SK-N-SH (cell line): ENCODE results near the gene FNDC3B.

Experiments
- CHD2 ChIP-seq: fragments of 150-350 bp; IDR thresholded peaks from 2 replicates; pipeline ENCODE4 v1.6.1; 2018; ENCODE audit warnings: low read length; ENCODE audit not compliant: partially characterized antibody
- EP300 ChIP-seq, 2 experiments: IDR thresholded peaks; 2 replicates each; pipeline versions ENCODE4 v1.4.0 to v1.6.1; 2012; ENCODE audit warnings: borderline replicate concordance in 1 of 2, low read depth in 1 of 2, low read length in 1 of 2
- RAD21 ChIP-seq: IDR thresholded peaks from 2 replicates; pipeline ENCODE4 v1.6.1; 2012; ENCODE audit warnings: mild to moderate bottlenecking, low read length
- TAF1 ChIP-seq: IDR thresholded peaks from 2 replicates; pipeline ENCODE4 v1.6.1; 2012; ENCODE audit warnings: low read depth, mild to moderate bottlenecking, low read length, moderate library complexity, borderline replicate concordance
- TEAD4 ChIP-seq: IDR thresholded peaks from 2 replicates; pipeline ENCODE4 v1.4.0; 2012; ENCODE audit warnings: mild to moderate bottlenecking, borderline replicate concordance; ENCODE audit not compliant: insufficient read depth
- TF ChIP-seq, protein P1 (sequence below): IDR thresholded peaks from 2 replicates; pipeline ENCODE4 v1.4.0; 2012; ENCODE audit warnings: low read depth
- TF ChIP-seq, protein P2 (sequence below): fragments of 200-600 bp; sonication (generic); IDR thresholded peaks from 2 replicates; pipeline ENCODE4 v1.6.1; 2017; ENCODE audit warnings: antibody characterized with exemption, mild to moderate bottlenecking, moderate library complexity

DNA sequence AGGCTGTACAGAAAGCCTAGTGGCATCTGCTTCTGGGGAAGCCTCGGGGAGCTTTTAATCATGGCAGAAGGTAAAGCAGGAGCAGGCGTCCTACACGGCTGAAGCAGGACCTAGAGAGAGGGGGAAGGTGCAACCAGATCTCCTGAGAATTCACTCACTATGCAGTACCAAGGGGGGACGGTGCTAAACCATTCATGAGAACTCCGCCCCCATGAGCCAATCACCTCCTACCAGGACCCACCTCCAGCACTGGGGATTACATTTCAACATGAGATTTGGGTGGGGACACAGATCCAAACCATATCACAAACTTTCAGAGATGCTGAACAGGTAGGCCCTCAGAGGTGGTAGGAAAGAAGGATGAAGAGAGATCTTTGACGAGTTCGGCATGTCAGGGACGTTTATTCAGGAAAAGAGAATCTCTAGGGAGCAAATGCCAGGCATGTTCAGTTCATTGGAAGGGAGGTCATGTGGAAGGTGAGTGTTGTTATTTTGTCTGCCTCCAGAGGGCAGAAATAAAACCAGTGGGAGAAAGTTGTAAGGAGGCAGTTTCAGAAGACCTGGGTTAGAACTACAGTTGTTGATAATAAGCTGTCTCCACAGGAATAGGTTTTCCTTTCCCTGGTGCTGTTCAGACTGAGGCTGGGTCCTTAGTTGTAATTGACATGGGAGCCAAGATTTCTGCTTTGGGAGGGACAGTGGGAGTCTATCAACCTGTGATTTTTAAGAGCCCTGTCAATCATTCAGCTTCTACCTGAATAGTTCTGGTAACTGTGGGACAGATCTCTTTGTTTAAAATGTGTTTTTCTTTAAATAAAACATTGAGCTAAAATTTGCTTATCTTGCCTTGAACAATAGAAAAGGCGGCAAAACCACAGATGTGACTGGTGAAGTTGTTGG is 4.3 kb upstream of the FNDC3B start:
- TF ChIP-seq RAD21 (peak; percentile 56), TAF1 (no peak), EP300 (IDR thresholded peaks at IDR 0.05; ENCODE audit: borderline replicate concordance in 1 of 2, low read depth in 1 of 2, low read length in 1 of 2) (no peak), TEAD4 (no peak), CHD2 (no peak)
- TF ChIP-seq, protein P1, sequence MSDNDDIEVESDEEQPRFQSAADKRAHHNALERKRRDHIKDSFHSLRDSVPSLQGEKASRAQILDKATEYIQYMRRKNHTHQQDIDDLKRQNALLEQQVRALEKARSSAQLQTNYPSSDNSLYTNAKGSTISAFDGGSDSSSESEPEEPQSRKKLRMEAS, result no peak
- TF ChIP-seq, protein P2, sequence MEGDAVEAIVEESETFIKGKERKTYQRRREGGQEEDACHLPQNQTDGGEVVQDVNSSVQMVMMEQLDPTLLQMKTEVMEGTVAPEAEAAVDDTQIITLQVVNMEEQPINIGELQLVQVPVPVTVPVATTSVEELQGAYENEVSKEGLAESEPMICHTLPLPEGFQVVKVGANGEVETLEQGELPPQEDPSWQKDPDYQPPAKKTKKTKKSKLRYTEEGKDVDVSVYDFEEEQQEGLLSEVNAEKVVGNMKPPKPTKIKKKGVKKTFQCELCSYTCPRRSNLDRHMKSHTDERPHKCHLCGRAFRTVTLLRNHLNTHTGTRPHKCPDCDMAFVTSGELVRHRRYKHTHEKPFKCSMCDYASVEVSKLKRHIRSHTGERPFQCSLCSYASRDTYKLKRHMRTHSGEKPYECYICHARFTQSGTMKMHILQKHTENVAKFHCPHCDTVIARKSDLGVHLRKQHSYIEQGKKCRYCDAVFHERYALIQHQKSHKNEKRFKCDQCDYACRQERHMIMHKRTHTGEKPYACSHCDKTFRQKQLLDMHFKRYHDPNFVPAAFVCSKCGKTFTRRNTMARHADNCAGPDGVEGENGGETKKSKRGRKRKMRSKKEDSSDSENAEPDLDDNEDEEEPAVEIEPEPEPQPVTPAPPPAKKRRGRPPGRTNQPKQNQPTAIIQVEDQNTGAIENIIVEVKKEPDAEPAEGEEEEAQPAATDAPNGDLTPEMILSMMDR, result peak; percentile 52
